Nucleus accumbens (tissue), 56 donors: ENCODE results near the gene HAUS7.

ENCODE experiments used
- DNase-seq, 56 donors: peaks; one replicate each; lab custom pipeline; 2025; lab: John Stamatoyannopoulos, UW

Gene HAUS7

DNA sequence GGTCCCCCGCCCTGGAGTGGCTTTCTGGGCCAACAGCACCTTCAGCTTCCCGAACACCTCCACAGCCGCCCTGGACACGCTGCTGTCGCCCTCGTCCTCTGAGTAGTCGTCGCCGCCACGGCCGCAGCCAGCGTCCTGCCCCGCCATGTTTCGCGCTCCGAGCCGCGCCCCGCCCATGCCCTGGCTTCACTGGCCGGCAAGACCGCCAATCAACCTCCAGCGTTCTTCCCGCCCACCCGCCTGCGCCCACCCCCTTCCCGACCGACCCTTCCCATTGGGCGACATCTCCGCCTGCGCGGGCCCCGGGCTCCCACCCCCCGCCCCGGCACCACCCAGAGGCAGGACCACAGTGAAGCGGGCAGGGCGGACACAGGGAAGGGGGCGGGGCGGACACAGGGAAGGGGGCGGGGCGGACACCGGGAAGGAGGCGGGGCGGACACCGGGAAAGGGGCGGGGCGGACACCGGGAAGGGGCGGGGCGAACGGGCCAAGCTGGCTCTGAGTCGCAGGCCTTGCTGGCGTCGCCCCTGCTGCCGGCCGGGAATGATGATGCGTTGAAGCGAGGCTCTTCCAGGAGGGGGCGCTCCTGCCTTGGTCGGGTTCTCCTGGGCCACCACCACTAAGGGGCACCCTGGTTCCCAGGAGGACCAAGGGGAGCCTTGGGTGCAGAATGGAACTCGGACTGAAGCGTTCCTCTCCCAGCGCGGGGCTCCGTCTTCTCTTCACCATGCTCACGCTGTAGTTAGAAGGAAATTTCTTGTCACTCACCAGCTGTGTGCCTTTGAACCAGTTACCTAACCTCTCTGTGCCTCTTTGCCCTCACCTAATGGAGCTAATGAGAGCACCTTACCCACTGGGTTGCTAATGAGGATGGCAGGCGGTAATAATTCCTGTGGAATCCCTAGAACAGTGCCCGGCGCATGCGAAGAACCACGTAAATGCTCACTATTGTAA lies at the start of gene HAUS7:
Gene HAUS7, minus strand, starts transcription at position 166 of the 953 bp plus-strand sequence. Its CDS starts 19 bp downstream, at position 147.
- peak; percentile 41 to 97 (median 88) for DNase-seq

DNA sequence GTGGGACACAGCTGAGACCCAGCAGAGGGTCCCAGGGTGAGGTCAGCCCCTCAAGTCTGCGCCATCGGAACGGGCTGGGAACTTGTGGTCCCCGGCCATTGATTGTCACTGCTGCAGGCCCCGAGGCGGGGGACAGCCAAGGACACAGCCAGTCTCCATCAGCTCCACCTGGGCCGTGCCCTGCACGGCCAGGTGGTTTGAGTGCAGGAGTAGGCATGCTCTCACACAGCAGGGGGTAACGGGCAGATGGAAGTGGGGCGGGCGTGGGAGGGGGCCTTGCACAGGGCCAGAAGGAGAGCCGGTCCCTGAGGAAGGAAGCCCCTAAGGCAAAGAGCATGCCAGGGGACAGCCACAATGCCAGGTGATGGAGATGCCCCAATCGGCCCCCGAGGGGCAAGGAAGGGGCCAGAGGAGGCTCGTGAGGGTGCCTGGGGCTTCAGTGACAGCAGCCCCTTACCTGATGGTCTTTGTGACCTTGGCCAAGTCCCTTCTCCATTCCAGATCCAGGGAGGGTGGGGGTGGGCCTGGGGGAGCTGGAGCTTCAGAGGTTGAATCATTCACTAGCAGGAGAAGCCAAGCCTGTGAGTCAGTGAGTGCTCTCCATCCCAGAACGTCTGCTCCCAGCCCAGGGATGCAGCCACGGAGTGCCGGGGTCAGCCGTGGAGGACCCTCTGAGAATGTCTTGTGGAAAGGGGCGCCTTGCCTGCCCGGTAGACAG lies 49.4 kb upstream of the HAUS7 start:
- no peak for DNase-seq

DNA sequence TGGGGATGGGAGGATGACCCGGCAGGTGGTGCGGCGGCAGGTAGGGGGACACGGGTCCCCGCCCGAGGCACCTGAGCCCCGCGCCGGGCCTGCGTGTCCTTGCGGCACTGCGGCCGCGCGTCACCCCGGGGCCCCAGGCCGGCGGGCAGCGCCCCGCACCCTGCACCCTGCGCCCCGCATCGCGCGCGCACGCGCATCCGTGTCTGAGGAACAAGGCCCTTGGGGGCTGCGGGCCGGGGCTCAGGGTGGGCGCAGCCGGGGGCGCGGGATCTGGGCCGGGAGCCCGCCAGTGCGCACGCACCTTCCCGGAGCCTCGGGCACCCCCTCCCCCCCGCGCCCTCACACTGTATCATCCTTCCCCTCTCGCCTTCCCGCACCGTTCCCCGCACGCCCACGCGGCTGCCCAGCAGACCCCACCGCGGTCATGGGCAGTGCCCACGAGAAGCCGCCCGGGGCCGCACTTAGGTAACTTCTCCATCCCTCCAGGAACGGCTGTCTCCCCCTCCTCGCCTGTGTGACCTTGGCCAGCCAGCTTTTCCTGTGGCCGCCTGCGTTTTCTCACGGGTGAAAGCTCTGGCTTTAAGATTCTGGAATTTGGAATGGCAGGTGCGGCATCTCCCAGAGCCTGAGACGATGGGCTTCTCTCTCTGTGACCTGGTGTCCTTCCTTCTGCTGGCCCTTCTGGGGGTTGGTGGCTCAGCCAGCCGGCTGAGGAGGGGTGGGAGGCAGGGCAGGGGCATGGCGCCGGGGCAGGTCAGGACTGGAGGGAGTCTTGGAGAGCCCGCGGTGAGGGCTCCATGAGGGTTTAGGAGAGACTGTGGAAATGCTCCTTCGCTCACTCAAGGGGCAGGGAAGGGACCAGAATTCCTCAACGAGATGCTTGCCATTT lies 47.8 kb upstream of the HAUS7 start:
- no peak for DNase-seq

DNA sequence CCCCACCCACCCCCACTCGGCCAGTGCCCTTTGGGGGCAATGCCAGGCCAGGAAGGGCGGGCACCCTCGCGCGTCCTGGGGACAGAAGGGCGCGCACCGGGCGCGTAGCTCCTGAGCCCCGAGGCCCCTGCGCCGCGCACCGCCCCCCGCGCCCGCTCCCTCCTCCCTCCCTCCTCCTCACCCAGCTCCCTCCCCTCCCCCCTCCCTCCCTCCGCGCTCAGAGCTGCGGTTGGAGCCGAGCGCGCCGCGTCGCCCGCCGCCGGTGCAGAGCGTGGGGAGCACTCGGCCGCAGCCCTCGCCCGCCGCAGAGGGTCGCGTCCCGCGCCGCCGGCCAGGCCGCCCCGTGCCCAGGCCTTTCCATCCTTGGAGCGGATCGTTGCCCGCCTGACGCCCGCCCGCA lies 47.0 kb upstream of the HAUS7 start, which contains the start of gene ATP2B3:
Gene ATP2B3, plus strand, starts transcription at position 220 of the 400 bp plus-strand sequence. CDS start 18,606 bp downstream, outside the sequence.
- peak in 3 of 56 donors; percentile 4 to 41 (median 6) for DNase-seq

DNA sequence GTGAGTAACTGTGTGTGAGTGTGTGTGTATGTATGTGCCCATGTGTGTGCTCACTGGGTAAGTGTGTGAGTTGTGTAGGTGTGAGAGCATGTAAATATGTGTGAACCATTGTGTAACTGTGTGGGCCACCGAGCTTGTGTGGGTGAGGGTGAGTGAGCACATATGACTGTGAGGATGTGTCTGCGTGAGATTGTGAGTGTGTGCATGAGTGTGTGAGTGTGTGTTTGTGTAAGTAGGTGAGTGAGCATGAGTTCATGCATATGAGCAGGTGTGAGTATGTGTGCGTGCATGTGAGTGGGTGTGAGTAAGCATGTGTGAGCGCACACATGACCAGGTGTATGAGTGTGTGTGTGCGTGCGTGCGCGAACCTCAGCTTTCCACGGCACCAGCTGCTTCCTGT lies 45.7 kb upstream of the HAUS7 start:
- DNase-seq = no peak

DNA sequence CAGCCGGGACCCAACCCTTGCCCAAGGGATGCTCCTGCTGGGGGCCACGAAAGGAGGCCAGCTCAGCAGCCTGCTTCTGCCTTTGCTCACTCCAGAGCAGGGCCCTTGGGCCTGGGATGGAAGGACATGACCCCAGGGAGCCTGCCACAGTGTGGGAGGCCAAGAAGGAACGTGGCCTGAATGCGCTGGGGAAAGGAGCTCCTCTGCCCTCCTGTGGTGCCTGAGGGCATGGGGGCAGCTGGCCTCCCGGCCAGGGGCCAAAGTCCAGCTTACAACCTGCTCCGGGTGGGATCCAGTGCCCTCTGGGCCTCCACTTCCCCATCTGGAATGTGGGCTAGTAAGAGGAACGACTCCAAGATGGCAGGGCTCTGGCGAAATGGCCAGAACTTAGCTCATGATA lies 45.1 kb upstream of the HAUS7 start:
- no peak for DNase-seq

DNA sequence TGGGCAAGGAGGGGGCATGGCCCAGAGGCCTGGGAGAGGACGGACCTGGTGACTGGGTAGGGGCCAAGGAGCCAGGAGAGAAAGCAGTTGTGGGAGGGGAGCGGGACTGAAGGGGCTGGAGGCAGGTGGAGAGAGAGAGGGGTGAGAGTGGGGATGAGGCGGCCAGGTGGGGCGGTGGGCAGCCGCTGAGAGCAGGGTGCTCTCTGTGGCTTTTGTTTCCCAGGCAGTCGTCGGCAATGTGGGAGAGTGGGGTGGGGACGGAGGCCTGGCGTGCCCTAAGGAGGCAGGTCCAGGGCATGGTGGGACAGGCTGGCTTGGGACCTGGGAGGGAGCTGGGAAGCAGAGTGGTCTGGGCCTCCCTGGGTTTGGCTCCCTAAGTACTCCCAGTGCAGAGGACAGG lies 43.9 kb upstream of the HAUS7 start:
- no peak for DNase-seq

DNA sequence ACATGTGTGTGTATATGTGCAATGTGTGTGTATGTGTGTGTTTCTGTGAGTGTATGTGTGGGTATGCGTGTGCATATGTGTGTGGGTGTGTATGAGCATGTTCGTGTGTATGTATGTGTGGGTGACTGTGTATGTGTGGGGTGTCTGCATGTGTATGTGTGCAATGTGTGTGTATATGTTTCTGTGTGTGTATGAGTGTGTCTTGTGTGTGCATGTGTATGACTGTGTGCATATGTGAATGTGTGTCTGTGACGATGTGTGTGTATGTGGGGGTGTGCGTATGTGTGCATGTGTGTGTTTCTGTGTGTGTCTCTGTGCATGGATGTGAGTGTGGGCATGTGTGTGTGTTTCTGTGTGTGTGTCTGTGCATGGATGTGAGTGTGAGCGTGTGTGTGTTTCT lies 42.9 kb upstream of the HAUS7 start:
- DNase-seq = no peak

DNA sequence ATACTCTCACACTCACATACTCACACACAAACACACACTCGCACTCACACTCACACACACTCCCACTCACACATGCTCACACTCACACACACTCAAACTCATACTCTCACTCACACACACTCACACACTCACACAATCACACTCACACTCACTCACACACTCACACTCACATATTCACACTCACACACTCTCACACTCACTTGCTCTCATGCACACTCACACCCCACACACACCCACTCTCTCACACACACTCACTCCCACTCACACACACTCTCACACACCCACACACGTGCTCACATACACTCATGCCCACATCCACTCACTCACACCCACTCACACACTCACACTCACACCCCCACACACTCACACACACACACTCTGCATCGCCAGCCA lies 42.1 kb upstream of the HAUS7 start:
- no peak for DNase-seq

DNA sequence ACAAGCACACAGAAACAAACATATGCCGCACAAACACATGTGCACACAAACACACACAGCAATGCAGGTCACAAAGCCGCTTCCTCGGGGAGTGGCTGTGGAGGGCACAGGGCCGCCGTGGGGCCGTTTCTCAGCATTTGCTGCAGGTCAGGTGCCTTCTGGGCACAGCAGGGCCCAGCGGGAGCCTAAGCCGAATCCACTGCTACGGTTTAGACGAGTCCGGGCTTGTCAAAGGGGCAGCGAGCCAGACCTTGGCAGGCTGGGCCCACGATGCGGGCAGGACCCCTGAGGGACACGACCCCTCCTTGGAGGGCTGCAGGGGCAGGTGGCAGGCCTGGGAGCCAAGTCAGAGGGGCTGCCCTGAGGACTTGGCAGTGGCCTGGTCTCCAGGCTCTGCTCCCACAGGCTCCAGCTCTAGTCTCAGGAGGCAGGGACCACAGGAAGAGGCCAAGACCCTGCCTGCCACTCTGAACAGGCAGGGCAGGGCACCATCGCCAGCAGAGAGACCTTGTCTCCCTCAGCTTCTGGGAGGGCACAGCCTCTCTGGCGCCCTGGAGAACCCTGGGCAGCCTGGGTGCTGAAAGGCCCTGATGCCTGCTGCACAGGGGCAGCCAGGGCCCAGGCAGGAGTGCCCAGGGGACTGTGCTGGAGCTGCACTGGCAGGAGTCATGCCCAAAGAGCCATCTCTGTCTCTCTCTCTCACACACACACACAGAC lies 41.6 kb upstream of the HAUS7 start:
- DNase-seq = no peak

DNA sequence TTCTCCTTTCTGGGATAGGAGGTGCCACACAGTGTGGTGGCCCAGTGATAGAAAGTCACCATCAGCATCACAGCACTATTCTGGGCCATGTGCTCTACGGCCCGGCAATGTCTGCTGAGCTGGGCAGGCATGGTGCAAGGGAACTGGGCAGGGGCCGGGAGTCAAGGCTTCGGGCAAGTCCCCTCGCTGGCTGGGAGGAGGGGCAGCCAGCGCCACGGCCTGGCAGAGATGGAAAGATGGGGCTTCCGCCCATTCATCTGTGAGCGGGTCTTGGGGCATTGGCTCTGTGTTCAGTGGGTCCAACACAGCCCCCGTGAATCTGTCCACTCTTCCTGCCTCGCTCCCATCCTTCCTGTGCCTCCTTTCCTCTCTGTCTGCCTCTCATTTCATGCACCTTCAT lies 40.0 kb upstream of the HAUS7 start:
- no peak for DNase-seq

DNA sequence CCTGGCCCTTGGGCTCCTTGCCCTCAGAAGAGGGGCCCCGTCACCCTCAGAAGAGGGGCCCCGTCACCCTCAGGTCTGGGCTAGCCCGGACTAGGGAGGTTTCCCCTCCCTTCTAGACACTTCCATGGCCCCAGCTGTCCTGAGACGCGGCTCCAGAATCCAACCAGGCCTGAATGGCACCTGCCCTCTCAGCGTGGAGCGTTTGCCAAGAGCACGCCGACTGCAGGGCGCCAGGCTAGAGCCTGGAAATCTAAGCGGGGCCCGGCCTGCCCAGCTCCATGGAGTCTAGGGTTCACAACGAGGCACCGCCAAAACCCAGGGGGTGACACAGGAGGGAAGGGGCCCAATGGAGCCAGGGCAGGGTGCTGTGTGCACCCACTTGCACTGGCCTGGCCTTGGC lies 39.2 kb upstream of the HAUS7 start:
- DNase-seq = no peak

DNA sequence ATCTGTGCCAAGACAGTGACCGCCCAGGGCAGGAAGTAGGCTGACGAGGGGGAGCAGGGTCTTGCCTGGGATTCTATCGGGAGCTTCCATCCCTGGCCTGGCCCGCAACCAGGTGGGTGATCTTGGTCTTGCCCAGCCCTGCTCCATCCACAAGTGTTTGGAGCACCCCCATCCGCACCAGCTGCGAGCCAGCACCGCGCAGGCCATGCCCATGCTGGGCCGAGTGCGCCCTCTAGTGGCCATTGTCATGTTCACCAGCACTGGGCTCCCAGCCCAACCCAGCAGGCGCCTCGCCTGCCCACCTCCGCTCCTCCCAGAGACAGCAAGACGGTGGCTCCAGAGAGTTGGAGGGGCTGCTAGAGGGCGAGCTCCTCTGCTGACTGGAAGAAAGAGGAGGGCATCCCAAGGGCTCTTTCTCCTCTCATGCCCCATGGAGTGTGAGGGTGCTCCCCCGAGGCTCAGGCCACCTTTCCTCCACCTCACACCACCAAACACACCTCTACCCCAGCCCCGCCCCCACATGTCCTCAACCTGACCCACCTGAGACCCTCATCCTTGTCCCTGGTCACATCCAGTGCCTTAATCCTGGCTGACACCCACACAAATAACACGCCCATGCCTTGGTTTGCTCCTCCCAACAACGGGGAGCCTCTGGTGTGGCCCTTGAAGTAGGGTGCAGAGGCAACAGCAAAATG lies 37.3 kb upstream of the HAUS7 start:
- DNase-seq = peak in 53 of 56 donors; percentile 4 to 91 (median 61)

DNA sequence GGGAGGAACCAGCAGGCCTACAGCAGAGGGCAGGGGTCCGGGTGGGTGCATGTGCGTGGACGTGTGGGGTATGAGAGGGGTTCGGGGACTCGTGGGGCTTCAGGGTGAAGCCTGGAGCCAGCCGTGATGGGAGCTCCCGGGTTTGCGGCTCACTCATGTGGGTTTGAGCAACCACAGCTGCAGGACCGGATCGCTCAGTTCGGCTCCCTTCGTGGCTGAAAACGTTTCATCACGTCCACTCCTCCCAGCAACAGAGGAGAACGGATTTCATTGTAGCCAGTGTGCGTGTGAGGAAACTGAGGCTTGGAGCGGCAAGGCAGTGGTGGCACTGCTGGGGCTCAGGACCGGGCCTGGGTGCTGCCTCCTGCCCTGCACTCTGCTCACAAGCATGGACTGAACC lies 35.0 kb upstream of the HAUS7 start:
- no peak for DNase-seq

DNA sequence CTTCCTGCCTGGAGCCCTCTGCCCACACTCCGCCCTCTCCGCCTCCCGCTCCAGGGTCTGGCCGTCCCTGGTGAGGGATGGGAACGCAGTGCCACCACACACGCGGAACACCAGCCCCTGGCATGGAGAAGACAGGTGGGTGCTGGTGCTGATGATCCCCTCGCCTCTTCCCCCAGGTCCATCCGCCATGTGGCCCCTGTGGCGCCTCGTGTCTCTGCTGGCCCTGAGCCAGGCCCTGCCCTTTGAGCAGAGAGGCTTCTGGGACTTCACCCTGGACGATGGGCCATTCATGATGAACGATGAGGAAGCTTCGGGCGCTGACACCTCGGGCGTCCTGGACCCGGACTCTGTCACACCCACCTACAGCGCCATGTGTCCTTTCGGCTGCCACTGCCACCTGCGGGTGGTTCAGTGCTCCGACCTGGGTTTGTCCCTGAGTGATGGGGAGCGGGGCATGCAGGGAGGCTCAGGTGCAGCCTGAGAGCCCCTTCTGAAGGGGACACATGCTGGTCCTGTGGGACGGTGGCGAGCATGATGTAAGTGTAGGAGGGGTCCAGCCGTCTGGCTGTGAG lies 34.2 kb upstream of the HAUS7 start:
- DNase-seq = no peak

DNA sequence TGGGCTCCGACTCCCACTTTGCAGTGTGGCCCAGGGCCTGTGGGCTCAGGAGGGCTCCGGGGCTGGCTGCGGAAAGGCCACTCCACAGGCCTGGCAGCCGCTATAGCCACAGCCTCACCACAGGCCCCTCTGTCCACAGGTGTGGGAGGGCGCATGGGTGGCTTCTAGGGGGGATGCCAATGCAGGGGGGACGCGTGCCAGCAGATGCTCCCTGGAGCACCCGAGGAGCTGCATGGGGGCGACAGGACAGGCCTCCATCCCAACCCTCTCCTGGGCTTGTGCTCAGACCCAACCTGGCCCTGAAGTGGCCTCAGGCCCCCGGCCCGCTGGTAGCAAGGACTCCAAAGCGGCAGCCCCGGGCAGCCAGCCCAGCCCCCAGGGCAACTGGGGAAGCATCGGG lies 32.4 kb upstream of the HAUS7 start:
- no peak for DNase-seq

DNA sequence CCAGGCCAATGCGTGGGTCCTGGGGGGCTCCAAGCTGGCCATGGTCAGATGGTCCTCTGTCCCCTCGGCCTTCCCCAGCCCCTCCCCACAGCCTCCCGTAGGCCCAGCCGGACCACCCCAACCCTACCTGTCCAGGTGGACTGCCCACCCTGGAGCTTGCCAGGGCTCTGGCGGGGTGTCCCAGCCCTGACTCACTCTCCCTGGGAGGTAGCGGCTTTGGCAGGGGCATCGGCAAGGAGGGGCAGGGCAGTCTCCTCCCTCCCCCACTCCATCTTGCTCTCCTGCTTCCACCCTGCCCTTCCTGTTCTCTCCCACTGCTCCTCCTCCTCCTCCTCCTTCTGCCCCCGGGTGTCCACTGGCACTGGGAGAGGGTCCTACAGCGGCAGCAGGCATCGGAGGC lies 31.8 kb upstream of the HAUS7 start:
- no peak for DNase-seq

DNA sequence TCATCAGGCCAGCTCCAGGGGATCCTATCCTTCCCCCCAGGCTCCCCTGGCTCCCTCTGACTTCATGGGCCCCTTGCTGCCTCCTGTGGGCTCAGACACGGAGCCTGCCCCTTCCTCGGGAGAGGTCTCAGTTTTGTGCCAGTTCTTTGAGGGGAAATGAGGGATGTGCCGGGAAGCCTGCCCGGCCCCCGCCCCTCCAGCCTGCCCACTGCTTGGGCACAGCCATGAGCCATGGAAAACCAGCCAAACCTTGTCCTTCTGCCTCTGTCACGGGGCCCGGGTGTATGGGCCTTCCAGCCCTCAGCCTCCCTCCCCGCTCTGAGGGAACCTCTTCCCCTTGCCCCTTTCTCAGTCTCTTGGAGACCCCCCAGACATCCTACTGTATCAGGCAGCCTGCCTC lies 31.2 kb upstream of the HAUS7 start:
- DNase-seq = peak in 23 of 56 donors; percentile 1 to 48 (median 12)
